ENCODE results near the gene C11orf65.

C11orf65 gene

DNA sequence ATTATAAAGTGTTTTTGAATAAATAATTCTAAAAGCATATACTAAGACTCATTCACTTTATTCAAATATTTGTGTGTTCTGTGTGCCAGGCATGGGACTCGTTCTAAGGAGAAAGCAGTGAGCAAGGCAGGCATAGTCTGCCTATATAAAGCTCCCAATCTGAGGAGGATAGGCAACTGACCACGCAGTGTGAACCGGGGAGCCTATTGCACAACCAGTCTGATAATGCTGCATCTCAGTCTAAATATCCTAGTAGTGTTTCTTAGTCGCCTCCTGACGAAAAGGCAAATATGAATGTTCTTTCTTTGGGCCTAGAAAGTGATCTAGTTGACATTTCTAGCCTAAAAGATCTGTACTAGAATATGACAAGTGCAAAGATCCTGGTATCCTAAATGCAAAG is 98.3 kb downstream of the C11orf65 start:
- DNase-seq (ENCODE audit: low spot score) = no peak

DNA sequence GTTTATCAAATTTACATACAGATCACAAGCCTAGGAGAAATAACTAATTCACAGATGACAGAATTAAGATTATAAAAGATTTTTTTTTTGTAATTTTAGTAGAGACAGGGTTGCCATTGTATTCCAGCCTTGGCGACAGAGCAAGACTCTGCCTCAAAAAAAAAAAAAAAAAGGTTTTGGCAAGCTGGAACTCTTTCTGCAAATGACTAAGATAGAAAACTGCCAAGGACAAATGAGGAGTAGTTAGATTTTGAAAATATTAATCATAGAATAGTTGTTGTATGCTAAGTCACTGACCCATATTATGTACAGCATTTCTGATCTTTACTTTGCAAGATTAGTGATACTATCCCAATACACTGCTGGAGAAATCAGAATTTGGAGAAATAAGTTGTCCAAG is 99.2 kb downstream of the C11orf65 start:
- DNase-seq (ENCODE audit: low spot score) = no peak

DNA sequence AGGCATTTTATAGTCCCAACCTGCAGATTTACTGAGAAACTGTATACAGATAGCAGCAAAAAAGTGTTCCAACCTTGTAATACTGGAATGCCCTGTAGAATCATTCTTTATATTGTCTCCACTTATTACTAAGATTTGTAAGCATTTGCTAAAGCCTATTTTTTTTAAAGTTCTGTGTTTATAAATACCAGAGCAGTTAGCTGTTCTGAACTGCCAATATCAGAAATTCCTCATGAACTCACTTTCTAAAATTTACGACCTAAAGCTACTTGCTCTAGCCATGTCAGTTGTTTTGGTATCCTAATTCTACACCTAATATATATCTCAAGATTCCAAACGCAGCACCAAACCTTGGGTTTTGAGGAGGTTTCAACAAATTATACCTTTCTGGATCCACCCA is 103.2 kb downstream of the C11orf65 start:
- DNase-seq (ENCODE audit: low spot score) = no peak

DNA sequence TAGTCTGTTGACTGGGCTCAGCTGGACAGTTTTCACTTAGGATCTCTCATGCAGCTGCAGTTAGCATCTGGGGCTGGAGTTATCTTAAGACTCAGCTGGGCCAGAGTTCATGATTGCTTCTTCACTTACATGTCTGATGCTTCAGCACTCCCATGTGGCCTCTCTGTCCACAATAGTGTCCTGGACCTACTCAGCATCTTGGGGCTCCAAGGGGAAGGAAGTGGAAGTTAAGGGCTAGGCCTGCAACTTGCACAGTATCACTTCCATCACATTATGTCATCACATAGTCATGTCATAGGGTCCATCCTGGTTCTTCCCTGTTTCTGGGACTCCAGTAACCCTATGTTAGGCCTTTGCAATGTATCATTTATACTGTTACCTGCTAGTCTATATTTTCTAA is 115.9 kb downstream of the C11orf65 start:
- DNase-seq (ENCODE audit: low spot score) = no peak

DNA sequence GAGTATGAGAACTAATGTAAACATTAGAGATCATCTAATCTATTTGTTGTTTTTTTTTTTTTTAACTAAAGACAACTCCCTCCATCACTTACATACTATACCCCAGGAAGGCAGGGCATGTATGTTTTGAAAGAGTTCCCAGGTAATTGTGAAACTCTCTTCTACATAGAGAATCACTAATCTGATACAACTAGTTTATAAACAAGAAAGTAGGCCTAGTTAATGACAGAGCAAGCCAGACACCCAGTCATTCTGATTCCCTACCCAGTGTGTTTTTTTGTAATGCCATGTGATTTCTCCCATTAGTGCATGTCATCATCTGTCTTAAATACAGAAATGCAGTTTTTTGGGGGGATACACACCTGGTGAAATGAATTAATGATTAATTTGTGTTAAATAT is 120.9 kb downstream of the C11orf65 start:
- no peak for DNase-seq (ENCODE audit: low spot score)

DNA sequence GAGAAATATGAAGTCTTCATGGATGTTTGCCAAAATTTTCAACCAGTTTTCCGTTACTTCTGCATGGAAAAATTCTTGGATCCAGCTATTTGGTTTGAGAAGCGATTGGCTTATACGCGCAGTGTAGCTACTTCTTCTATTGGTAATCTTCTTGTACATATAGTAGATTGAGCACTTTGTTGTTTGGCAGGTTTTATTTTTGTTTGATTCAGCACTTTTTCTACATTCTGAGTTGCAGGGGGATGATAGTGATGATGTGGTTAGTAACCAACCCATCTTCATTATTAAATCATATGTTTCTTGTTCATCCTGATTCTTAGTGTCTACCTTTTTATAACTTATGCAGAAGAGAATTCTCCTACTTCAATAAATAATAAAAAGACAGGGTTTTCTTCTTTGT is 121.6 kb downstream of the C11orf65 start:
- no peak for DNase-seq (ENCODE audit: low spot score)

DNA sequence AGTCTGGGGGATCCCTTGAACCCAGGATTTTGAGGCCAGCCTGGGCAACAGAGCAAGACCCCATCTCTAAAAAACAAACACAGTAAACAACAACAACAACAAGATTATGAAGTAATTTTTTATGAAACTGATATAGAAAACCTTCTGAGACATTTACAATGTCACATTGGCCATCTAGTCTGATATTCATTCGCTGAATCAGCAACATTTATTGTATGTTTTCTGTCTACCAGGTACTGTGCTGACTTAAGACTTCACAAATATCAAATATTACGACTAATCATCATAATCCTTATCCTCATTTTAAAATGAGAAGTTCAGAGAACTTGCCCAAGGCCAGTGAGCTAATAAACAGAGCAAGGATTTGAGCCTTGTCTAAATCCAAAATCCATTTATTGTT is 123.6 kb downstream of the C11orf65 start:
- no peak for DNase-seq (ENCODE audit: low spot score)

DNA sequence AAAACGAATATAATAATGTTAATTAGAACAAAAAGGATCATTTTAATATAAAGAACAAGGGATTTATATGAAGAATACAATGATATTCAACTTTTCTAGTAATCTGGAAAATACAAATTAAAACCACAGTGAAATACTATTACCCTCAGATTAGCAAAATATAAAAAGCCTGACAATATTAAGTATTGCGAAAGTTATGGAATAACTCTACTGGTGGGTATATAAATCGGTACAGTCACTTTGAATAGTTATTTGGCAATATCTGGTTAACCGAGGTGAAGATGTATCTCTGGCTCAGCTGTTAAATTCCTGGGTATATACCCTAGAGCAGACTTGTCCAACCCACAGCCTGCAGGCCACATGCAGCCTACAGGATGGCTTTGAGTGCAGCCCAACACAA is 125.7 kb downstream of the C11orf65 start:
- no peak for DNase-seq (ENCODE audit: low spot score)

DNA sequence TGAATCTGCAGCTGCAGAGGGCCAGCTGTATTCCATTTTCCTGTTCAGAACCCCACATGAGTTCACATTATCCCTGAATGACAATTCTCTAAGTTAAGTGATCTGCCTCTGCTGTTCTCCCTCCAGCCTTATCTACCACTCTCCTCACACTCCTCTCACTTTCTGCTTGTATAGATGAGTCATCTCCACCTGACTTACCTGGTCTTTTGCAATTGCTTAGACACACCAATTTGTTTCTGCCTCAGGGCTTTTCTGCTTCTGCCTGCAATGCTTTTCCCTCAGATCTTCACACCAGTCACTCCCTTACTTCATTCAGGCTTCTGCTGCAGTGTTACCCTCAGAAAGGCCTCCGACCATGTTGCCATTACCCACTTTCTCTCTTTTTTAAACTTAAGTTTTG is 126.4 kb downstream of the C11orf65 start:
- DNase-seq (ENCODE audit: low spot score) = peak; percentile 11

DNA sequence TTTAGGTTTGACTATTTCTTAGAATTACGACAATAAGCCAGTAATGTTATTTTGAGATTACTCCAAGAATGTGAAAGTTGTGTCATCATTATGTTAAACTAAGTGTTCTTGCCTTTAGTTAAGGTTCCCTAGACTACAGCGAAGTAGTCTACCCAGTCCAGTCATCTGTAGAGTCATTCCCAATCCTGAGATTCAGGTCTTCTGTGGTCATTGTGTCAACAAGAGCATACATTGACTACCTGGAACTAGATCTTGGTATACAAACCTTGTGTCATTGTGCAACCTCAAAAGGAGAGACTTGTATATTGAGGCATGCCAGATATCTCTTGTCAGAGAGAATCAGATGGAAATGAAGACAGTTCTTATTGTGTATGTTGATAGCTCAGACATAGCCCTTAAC is 128.6 kb downstream of the C11orf65 start:
- no peak for DNase-seq (ENCODE audit: low spot score)

DNA sequence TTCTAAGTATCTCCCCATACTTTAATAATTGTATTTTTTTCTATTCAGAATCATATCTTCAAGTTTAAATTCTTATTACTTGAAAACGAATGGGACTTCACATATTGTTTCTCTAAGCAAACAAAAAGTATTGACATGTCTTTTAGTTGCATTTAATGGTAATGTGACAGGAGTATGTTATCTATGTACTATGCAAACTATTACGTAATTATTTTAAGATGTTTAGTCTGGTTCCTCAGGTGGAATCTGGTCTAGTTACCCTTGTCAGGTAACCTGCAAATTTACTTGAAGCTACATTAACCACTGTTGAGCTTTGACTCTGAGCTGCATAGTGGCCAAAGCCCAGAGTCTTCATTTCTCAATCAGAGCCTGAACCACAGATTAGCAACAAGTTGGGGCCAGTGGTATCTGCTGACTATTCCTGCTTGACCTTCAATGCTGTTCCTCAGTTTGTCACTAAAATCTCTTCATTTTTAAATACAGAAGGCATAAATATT is 133.9 kb downstream of the C11orf65 start:
- no peak for DNase-seq (ENCODE audit: low spot score)
